SK-N-SH treated with all-trans-retinoic acid at 6 μM for 48 hours (cell line): ENCODE data around the gene SGIP1.

Experiments
- GLIS3 ChIP-seq: fragments of 250-450 bp; sonication (Bioruptor Pico); IDR thresholded peaks from 2 replicates; pipeline ENCODE4 v1.5.0; 2020; ENCODE audit warnings: mild to moderate bottlenecking, moderate library complexity
- ISL1 ChIP-seq: fragments of 250-450 bp; sonication (Bioruptor Pico); IDR thresholded peaks from 2 replicates; pipeline ENCODE4 v2.1.2; 2022; ENCODE audit warnings: mild to moderate bottlenecking, moderate library complexity
- POU6F1 ChIP-seq: fragments of 250-450 bp; sonication (Bioruptor Pico); IDR thresholded peaks from 2 replicates; pipeline ENCODE4 v1.8.0; 2021; ENCODE audit warnings: low read depth, mild to moderate bottlenecking, moderate library complexity, borderline replicate concordance
- TOX ChIP-seq: fragments of 250-450 bp; sonication (Bioruptor Pico); IDR thresholded peaks from 2 replicates; pipeline ENCODE4 v1.8.0; 2021; ENCODE audit warnings: mild to moderate bottlenecking, moderate library complexity, borderline replicate concordance
- ZFP3 ChIP-seq: fragments of 250-450 bp; sonication (Bioruptor Pico); IDR thresholded peaks from 2 replicates; pipeline ENCODE4 v1.5.0; 2020; ENCODE audit warnings: mild to moderate bottlenecking, moderate library complexity
- TF ChIP-seq, protein P1 (sequence below): fragments of 250-450 bp; sonication (Bioruptor Pico); IDR thresholded peaks from 2 replicates; pipeline ENCODE4 v1.5.1; 2021; ENCODE audit warnings: mild to moderate bottlenecking, moderate library complexity

GRCh38 chr1:66729119-66729518, 195.2 kb downstream of the SGIP1 start:
- TF ChIP-seq TOX (CRISPR knock-in tag) (no peak), ISL1 (CRISPR knock-in tag) (no peak), ZFP3 (CRISPR knock-in tag) (no peak), POU6F1 (CRISPR knock-in tag) (no peak), GLIS3 (CRISPR knock-in tag) (no peak)
- TF ChIP-seq, protein P1, sequence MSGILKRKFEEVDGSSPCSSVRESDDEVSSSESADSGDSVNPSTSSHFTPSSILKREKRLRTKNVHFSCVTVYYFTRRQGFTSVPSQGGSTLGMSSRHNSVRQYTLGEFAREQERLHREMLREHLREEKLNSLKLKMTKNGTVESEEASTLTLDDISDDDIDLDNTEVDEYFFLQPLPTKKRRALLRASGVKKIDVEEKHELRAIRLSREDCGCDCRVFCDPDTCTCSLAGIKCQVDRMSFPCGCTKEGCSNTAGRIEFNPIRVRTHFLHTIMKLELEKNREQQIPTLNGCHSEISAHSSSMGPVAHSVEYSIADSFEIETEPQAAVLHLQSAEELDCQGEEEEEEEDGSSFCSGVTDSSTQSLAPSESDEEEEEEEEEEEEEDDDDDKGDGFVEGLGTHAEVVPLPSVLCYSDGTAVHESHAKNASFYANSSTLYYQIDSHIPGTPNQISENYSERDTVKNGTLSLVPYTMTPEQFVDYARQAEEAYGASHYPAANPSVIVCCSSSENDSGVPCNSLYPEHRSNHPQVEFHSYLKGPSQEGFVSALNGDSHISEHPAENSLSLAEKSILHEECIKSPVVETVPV (CRISPR knock-in tag) = no peak
